ENCODE data around the gene FAM210A. TPM values are rescaled to one million over a fixed set of nuclear protein-coding genes. Genes with fewer than 3 reads are reported as not detected.

Gene FAM210A
- polyA plus RNA-seq, 1 of the 3 experiments (the other 2 are of a cell fraction) = 10.6 TPM

DNA sequence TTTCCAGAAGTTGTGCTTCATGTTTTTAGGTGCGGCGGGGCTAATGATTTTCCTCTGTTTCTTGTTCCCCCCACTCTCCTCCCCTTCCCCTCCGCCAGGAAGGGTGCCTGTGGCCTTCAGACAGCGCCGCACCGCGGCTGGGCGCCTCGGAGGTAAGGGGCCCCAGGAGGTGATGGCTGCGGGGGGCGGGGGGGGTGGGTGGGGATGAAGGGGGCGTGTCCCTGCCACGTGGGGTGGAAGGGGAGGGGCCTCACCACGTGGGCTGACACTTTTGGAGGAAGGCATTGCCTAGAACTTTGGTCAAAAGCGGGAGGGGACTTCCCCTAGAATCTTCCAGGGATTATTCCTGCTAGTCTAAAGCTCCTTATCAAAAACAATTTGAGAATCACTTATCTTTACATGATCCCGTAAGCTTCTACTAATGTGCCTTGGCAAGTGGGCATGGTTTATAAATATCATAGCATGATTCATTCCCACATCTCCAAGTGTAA lies 83.1 kb downstream of the FAM210A start:
- H3F3A ChIP-seq (replicated peaks; ENCODE audit: insufficient read depth) = no peaks in the 10 kb centered on the region
- H2AFZ ChIP-seq (ENCODE audit: low read depth) = no peak overlapping the region
- H3K79me2 ChIP-seq (ENCODE audit: insufficient read depth) = no peaks in the 10 kb centered on the region
- H3K9ac ChIP-seq = no peak overlapping the region
- no peak overlapping the region for H3K4me3 ChIP-seq (ENCODE audit: low read depth in 2 of 2, low read length in 1 of 2)
- H3K9me3 ChIP-seq = no peaks in the 10 kb centered on the region
- 82% methylated on average over 15 of the region's 16 CpGs for WGBS (ENCODE audit: low lambda C conversion rate)
- H3K27me3 ChIP-seq (ENCODE audit: insufficient read depth) = no peaks in the 10 kb centered on the region
- no peaks in the 10 kb centered on the region for H3K36me3 ChIP-seq (replicated peaks in 1 of 2; ENCODE audit: control insufficient read depth in 1 of 2, insufficient read depth in 2 of 2, low read length in 1 of 2)
- H3K4me2 ChIP-seq = no peak overlapping the region
- no peaks in the 10 kb centered on the region for H4K20me1 ChIP-seq (ENCODE audit: insufficient read depth)
- DNase-seq = no peak
- TF ChIP-seq, protein P1, sequence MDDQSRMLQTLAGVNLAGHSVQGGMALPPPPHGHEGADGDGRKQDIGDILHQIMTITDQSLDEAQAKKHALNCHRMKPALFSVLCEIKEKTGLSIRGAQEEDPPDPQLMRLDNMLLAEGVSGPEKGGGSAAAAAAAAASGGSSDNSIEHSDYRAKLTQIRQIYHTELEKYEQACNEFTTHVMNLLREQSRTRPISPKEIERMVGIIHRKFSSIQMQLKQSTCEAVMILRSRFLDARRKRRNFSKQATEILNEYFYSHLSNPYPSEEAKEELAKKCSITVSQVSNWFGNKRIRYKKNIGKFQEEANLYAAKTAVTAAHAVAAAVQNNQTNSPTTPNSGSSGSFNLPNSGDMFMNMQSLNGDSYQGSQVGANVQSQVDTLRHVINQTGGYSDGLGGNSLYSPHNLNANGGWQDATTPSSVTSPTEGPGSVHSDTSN (IDR thresholded peaks at IDR 0.05) = no peak
- no peak overlapping the region for H3K27ac ChIP-seq (ENCODE audit: low read depth in 2 of 2, low read length in 1 of 2)
- H3K9me2 ChIP-seq = no peaks in the 10 kb centered on the region
- CTCF ChIA-PET = no interaction called here
- POLR2A ChIA-PET = no interaction called here
- H3K4me1 ChIP-seq (ENCODE audit: control insufficient read depth in 1 of 2, insufficient read depth in 2 of 2, low read depth in 1 of 2, low read length in 1 of 2) = no peaks in the 10 kb centered on the region

DNA sequence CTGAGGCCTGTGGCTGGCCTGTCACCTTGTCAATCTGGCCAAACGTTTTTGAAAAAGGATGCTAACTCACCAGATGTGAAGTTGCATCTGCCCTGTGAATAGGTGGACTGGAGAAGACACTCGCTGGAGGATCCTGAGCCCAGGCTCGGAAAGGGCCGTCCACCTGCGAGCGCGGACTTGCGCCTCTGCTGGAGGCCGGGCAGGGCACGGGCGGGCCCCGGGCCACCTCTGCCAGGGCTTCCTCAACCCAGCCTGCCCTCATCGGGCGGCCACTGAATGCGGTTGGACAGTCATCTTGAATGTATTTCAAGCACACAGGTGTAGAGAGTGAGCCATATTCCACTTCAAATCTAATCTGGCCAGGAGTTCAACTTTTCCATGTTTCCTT lies 83.9 kb downstream of the FAM210A start:
- POLR2A ChIA-PET = no interaction called here
- H4K20me1 ChIP-seq (ENCODE audit: insufficient read depth) = no peaks in the 10 kb centered on the region
- no peak overlapping the region for H3K9ac ChIP-seq
- H3K9me3 ChIP-seq = no peaks in the 10 kb centered on the region
- H3K4me3 ChIP-seq (ENCODE audit: low read depth in 2 of 2, low read length in 1 of 2) = no peak overlapping the region
- TF ChIP-seq NRF1 (IDR thresholded peaks at IDR 0.05; ENCODE audit: low read depth, low read length) (no peak), FOXJ3 (CRISPR knock-in tag; IDR thresholded peaks at IDR 0.05) (no peak), RFX5 (IDR thresholded peaks at IDR 0.05; ENCODE audit: low read length) (no peak)
- H3K9me2 ChIP-seq = no peaks in the 10 kb centered on the region
- no peaks in the 10 kb centered on the region for H3F3A ChIP-seq (replicated peaks; ENCODE audit: insufficient read depth)
- H3K4me2 ChIP-seq = no peak overlapping the region
- CTCF ChIA-PET = no interaction called here
- DNase-seq = no peak
- H3K79me2 ChIP-seq (ENCODE audit: insufficient read depth) = no peaks in the 10 kb centered on the region
- H3K4me1 ChIP-seq (ENCODE audit: control insufficient read depth in 1 of 2, insufficient read depth in 2 of 2, low read depth in 1 of 2, low read length in 1 of 2) = no peaks in the 10 kb centered on the region
- no peak overlapping the region for H3K27ac ChIP-seq (ENCODE audit: low read depth in 2 of 2, low read length in 1 of 2)
- H3K36me3 ChIP-seq (replicated peaks in 1 of 2; ENCODE audit: control insufficient read depth in 1 of 2, insufficient read depth in 2 of 2, low read length in 1 of 2) = no peaks in the 10 kb centered on the region
- 73% methylated on average over 6 of the region's 15 CpGs for WGBS (ENCODE audit: low lambda C conversion rate)
- no peak overlapping the region for H2AFZ ChIP-seq (ENCODE audit: low read depth)
- no peaks in the 10 kb centered on the region for H3K27me3 ChIP-seq (ENCODE audit: insufficient read depth)

DNA sequence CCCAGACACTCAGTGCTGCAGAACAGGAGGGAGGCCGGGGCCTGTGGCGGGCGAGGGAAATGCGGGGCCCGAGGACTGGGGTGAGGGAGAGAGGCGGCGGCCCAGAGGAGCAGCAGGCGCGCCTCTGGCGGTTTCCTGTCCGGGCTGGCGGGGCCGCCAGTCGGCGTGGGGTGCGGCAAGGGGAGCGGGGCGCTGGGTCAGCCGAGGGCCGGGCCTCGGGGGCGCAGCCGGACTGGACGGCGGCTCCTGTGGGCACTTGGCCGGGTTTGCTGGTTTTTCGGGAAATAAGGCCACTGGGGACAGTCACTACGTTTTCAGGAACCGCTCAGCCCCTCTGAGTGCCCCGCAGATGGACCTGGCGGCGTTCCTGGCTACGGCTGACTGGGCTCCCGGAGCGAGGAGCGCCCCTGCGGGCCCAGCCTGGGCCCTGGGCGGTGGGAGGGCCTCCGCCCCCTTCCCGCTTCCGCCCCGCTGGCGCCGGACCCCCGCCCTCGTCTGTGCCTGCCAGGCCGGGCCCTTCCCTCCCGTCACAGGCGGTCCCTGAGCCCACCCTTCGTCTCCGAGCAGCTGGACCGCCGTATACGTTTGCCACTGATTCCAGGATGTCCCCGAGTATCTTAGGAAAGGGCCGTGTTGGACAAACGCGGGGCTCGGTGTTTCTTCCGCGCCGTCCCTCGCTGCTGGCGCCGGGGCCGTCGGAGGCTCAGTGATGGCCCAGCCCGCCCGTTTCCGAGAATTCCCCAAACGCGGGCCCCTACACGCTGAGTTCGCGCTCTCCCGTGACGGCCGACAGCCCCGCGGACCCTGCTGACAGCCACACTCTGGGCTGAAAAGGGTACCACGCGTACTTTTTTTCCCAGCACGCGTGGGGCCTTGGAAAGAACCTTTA lies 84.6 kb downstream of the FAM210A start:
- H3K4me2 ChIP-seq = no peak overlapping the region
- no peaks in the 10 kb centered on the region for H3K4me1 ChIP-seq (ENCODE audit: control insufficient read depth in 1 of 2, insufficient read depth in 2 of 2, low read depth in 1 of 2, low read length in 1 of 2)
- no peak overlapping the region for H3K9ac ChIP-seq
- no peaks in the 10 kb centered on the region for H3K27me3 ChIP-seq (ENCODE audit: insufficient read depth)
- H3K36me3 ChIP-seq (replicated peaks in 1 of 2; ENCODE audit: control insufficient read depth in 1 of 2, insufficient read depth in 2 of 2, low read length in 1 of 2) = no peaks in the 10 kb centered on the region
- no peaks in the 10 kb centered on the region for H4K20me1 ChIP-seq (ENCODE audit: insufficient read depth)
- CTCF ChIA-PET = no interaction called here
- no peaks in the 10 kb centered on the region for H3K9me2 ChIP-seq
- POLR2A ChIA-PET = no interaction called here
- no peaks in the 10 kb centered on the region for H3K79me2 ChIP-seq (ENCODE audit: insufficient read depth)
- 93% methylated on average over 59 of the region's 84 CpGs for WGBS (ENCODE audit: low lambda C conversion rate)
- no peak overlapping the region for H3K27ac ChIP-seq (ENCODE audit: low read depth in 2 of 2, low read length in 1 of 2)
- H3K9me3 ChIP-seq = no peaks in the 10 kb centered on the region
- H2AFZ ChIP-seq (ENCODE audit: low read depth) = no peak overlapping the region
- no peaks in the 10 kb centered on the region for H3F3A ChIP-seq (replicated peaks; ENCODE audit: insufficient read depth)
- no peak for DNase-seq
- no peak overlapping the region for H3K4me3 ChIP-seq (ENCODE audit: low read depth in 2 of 2, low read length in 1 of 2)
- TF ChIP-seq, protein P2, sequence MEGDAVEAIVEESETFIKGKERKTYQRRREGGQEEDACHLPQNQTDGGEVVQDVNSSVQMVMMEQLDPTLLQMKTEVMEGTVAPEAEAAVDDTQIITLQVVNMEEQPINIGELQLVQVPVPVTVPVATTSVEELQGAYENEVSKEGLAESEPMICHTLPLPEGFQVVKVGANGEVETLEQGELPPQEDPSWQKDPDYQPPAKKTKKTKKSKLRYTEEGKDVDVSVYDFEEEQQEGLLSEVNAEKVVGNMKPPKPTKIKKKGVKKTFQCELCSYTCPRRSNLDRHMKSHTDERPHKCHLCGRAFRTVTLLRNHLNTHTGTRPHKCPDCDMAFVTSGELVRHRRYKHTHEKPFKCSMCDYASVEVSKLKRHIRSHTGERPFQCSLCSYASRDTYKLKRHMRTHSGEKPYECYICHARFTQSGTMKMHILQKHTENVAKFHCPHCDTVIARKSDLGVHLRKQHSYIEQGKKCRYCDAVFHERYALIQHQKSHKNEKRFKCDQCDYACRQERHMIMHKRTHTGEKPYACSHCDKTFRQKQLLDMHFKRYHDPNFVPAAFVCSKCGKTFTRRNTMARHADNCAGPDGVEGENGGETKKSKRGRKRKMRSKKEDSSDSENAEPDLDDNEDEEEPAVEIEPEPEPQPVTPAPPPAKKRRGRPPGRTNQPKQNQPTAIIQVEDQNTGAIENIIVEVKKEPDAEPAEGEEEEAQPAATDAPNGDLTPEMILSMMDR (IDR thresholded peaks at IDR 0.05) = no peak
- TF ChIP-seq, protein P3, sequence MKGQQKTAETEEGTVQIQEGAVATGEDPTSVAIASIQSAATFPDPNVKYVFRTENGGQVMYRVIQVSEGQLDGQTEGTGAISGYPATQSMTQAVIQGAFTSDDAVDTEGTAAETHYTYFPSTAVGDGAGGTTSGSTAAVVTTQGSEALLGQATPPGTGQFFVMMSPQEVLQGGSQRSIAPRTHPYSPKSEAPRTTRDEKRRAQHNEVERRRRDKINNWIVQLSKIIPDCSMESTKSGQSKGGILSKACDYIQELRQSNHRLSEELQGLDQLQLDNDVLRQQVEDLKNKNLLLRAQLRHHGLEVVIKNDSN (IDR thresholded peaks at IDR 0.05; ENCODE audit: borderline replicate concordance, low read depth) = no peak
- TF ChIP-seq, protein P1 (IDR thresholded peaks at IDR 0.05) = no peak
- no peak for TF ChIP-seq RFX5 (IDR thresholded peaks at IDR 0.05; ENCODE audit: low read length)
- TF ChIP-seq GATA2 (CRISPR knock-in tag; IDR thresholded peaks at IDR 0.05) = no peak
- TF ChIP-seq TEAD4 (IDR thresholded peaks at IDR 0.05; ENCODE audit: borderline replicate concordance, insufficient read depth) = no peak
- no peak for TF ChIP-seq FOXM1 (IDR thresholded peaks at IDR 0.05; ENCODE audit: low read depth)
- no peak for TF ChIP-seq NRF1 (IDR thresholded peaks at IDR 0.05; ENCODE audit: low read depth, low read length)
- no peak for TF ChIP-seq POLR2AphosphoS5 (IDR thresholded peaks at IDR 0.05; ENCODE audit: low read depth, low read length)
- TF ChIP-seq RXRA (IDR thresholded peaks at IDR 0.05; ENCODE audit: borderline replicate concordance, low read depth) = no peak
- TF ChIP-seq, protein P4, sequence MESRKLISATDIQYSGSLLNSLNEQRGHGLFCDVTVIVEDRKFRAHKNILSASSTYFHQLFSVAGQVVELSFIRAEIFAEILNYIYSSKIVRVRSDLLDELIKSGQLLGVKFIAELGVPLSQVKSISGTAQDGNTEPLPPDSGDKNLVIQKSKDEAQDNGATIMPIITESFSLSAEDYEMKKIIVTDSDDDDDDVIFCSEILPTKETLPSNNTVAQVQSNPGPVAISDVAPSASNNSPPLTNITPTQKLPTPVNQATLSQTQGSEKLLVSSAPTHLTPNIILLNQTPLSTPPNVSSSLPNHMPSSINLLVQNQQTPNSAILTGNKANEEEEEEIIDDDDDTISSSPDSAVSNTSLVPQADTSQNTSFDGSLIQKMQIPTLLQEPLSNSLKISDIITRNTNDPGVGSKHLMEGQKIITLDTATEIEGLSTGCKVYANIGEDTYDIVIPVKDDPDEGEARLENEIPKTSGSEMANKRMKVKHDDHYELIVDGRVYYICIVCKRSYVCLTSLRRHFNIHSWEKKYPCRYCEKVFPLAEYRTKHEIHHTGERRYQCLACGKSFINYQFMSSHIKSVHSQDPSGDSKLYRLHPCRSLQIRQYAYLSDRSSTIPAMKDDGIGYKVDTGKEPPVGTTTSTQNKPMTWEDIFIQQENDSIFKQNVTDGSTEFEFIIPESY (IDR thresholded peaks at IDR 0.05; ENCODE audit: borderline replicate concordance, low read depth) = no peak
- no peak for TF ChIP-seq FOSL2 (IDR thresholded peaks at IDR 0.05; ENCODE audit: borderline replicate concordance, low read depth)

Measured in SK-N-SH (cell line).